Fibroblast of upper back skin (primary cell): ENCODE data around the gene KMT5B.

Source experiments
- DNase-seq: peaks from one replicate; pipeline ENCODE4 v3.0.0-alpha.2; 2013

The KMT5B gene

DNA sequence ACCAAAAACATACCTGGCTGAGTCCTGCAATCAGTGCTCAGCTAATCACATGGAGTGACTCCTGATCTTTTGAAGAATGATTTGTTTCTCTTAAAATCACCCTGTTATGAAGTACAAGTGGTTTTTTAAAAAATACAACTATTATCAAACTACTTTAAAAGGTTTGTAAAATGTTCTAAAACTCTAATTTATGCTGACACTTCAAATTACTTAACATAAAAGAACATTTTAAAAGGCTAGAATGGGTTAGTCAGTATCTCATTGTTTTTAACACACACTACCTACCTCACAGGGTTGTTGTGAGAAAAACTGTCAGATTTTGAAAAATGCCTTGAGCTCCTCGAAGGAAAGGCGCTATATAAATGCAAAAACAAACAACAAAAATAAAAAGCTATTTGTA, 33.2 kb downstream of the KMT5B start:
- no peak for DNase-seq

DNA sequence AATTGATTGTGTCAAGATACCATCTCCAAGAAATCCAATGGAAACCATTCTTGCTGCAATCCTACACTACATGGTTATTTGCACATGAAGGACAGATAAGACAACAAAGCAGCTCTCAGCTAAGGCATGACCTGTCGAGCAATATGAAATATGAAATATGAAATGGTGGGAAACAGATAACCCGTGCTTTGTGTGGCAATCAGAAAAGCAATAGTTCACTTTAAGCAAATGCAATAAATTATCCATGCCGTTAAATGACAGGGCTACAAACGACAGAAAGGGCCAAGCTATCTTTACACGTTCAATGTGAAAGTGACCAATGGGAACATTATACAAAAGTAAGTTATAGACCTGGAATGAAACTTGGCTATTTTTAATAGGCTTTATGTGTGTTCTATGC, 35.2 kb downstream of the KMT5B start:
- DNase-seq = no peak

DNA sequence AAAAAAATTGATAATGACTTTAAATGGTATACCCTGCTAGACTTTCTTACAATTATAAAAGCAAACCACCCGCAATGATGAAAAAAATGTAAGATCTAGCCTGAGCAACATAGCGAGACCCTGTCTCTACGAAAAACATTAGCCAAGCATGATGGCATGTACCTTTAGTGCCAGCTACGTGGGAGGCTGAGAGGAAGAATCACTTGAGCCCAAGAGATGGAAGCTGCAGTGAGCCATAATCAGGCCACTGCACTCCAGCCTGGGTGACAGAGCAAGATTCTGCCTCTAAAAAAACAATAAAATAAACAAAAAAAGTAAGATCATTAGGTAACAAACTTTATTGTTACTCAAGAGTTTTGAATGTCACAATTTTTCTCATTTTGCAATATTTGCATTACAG, 39.2 kb downstream of the KMT5B start:
- no peak for DNase-seq

DNA sequence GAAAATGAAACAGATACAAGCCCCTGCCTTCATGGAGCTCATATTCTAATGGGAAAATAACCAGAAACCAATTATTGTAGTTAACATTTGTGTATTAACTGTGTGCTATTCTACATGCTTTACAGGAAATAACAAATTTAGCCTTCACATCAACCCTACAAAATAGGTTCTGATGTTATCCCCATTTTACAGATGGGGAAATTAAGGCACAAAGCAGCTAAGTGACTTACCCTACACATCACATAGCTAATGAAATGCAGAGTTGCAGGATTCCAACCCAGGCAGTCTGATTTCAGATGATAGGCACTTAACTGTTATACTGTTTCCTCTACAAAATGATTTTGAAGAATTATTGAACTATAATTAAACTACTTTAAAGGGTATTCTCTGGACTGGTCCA, 43.7 kb downstream of the KMT5B start:
- no peak for DNase-seq

DNA sequence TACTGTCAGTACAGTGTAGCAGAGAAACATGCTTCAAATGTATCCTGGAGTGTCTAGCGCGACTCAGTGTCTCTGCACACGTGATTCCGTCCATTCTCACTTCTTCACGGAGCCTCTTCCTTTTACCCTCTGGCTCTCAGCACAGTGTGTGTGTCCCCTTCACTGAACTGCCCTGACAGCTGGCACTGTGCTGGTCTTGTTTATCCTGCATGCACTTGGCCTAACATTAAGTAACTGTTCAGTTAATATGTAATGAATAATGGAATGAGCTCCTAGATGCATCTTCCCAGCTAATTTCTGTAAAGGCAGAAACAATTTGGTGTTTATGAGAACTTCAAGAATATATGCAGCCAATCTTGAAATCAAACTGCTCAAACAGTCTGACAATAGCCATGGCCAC, 44.4 kb downstream of the KMT5B start:
- DNase-seq = no peak

DNA sequence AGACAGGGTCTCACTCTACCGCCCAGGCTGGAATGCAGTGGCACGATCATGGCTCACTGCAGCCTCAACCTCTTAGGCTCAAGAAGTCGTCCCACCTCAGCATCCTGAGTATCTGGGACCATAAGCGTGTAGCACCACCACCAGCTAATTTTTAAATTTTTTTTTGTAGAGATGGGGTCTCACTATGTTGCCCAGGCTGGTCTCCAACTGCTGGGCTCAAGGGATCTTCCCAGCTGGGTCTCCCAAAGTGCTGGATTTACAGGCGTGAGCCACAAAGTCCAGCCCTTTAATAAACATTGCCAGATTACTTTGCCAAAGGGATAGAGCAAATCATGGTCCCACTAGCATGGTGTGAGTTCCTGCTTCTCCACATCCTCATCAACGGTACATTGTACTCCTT, 45.6 kb downstream of the KMT5B start:
- DNase-seq = no peak

DNA sequence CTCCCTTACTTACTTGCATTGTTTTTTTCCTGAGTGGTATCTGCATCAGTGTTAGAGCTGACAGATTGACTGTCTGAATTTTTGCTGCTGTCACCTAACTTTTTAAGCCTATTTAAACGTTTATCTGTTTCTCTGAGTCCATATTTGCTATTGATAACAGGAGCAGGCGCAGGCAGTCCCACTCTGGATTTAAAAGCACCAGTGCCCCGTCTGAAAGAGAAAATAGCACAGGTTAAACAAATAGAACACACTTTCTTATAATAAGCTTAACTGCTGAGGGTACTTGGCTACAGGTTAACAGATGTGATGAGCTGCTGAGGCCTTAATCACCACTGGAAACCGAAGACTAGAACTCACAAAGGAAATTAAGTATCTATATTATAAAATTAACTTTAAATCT, 46.1 kb downstream of the KMT5B start:
- DNase-seq = no peak

DNA sequence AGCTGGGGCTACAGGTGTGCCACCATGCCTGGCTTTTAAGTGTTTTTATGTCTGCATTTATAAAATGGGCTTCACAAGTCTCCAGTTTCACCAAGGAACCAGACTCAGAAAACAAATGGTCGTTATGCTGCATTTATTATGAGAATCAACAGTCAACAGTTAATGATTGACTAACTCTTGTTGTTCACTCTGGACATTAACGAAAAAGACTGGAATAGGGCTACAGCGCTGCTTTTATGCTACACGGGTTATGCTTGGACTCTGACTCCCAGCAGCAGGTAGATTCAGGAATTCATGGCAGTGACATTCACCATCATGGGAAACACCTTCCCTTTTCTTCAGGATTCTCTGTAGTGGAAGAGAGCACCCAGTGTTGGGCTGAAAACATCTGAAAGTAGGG, 47.5 kb downstream of the KMT5B start:
- DNase-seq = no peak

DNA sequence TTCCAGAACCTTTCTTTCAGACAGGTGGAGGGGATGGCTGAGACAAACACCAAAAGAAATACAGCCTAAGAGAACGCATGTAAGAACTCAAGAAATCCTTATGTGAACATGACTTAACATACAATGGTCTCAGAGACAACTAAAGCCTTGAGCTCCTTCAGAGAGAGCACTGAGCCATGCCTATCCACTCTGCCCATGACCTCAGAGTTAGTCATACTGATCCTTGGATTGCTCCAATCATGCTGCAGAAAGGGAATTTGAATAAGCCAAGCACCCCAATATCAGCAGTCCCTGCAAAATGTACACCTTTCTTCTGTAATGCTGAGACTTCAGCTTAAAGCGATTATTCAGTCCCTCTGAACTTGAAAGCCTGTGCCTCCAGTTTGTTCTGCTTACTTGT, 48.7 kb downstream of the KMT5B start:
- peak; percentile 6 for DNase-seq

DNA sequence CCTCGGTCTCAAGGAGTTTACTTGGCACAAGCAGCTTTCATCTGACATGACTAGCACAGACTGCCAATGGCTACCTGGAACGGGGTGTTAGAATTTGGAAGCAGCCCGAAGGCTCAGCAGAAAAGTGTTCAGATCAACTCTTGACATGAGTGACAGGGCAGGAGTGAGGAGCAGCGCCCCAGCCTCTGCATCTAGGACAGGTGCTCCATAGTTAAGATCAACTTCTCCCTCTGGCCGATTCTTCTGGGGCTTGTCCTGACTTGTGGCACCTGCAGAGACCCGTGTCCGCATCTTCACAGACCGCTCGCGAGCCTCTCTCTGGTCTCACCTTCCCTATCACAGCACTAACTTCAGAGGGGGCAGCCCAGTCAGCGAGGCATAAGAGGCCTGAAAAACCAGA, 49.4 kb downstream of the KMT5B start:
- DNase-seq = no peak

DNA sequence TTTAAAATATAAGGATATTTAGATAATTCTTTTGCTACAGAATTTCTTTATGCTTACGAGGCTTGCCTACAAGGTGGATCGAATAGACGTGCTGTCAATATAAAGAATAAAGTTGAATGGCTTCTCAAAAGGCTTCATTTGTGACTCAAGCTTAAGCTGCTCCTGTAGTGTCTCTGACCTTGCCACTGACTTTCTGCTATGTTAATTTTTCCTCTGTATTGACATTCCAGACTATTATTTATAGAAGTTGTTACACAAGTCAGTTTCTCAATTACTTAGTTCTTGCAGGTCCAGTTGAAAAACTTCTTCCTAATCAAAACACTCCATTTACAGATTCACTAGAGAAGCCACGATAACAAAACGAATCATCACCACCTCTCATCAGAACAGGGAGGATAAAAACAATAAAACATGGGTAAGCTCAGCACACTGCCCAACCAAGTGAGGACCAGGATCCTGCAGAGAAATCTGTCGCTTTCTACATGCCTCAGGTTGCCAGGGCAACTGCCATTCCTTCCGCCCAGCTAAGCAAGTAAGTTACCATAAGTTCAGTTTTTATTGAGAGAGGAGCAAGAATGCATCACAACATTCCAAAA, 52.9 kb downstream of the KMT5B start:
- DNase-seq = no peak

DNA sequence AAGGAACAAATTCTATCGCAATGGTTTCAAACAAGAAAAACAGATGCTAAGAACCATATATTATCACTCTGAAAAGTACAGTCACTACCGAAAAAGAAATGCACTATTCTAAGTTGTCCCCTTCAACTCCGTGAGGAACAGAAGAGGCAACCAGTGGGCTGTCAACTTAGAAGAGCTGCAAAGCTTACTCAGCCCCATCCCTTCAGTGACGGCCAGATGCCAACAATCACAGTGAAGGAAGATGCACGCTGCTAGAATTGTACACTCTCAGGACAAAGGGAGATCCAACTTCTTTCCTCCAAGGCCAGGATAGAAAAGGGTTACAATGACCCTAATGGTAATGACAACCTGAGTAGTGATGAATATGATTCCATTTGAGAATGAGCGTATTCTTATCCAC, 53.4 kb downstream of the KMT5B start:
- DNase-seq = no peak

DNA sequence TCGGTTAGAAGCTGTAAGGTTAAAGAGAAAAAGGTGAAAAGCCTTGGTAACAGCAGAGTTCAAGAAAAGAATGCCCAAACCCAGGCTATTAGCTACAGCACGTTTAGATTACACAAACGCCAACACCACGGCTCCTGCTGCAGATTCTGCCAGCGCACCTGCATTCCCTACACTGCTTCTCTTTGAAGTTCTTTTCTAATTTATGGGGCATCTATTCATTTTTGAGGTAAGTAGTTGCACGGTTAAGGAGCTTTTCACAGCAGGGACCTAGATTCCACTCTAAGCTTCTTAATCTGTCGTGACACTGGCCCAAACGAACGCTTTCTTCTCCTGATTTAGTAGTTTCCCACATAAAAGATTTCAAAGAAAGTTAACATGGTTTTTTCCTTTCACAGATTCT, 53.9 kb downstream of the KMT5B start:
- DNase-seq = no peak

DNA sequence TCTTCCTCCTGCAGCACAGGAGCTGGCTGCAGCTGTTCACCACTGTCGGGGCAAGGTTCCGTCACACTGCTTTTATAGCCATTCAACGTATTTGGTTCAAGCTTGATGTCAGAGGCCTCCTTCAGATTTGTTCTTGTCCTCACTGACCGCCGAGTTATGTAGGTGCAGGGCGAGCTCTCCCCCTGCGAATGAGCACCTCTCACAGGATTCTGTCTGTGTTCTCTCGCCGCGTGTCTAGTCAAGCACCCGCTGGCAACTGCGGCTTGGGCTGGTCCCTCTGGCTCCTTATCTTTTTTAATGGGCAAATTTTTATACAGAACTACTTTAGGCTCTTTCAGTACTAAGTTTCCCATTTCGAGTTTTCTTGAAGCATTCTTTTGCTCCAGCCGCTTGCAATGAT, 54.5 kb downstream of the KMT5B start:
- no peak for DNase-seq

DNA sequence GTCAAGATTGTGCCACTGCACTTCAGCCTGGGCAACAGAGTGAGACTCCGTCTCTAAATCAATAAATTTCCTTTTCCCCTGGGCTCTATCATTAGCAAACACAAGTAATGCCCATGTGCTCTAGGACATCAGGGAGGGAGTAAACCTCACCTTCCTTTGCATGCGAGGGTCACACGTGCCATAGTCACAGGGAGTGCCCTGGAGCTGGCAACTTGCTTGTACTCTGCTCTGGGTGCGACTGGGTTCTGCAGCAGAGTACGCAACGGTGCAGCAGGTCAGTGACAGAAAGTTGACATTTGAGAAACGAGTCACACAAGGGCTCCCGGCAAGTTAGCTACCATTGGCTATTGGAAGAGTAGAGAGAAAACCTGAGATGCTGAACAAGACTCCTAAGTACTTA, 59.4 kb downstream of the KMT5B start:
- no peak for DNase-seq

DNA sequence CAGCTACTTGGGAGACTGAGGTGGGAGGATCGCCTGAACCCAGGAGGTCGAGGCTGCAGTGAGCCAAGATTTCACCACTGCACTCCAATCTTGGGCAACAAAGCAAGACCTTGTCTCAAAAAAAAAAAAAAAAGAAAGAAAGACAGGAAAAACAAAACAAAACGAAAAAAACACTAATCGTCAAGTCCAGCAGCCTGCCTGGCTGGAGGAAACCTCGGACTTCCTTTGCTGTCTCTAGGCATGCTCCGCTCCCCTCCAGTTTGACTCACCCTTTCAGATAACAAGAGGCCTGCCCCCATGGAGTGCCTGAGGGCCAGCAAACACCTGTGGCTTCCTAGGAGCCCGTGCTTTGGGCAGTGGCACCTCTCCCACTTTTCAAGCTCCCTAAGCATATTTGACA, 63.1 kb downstream of the KMT5B start:
- no peak for DNase-seq

DNA sequence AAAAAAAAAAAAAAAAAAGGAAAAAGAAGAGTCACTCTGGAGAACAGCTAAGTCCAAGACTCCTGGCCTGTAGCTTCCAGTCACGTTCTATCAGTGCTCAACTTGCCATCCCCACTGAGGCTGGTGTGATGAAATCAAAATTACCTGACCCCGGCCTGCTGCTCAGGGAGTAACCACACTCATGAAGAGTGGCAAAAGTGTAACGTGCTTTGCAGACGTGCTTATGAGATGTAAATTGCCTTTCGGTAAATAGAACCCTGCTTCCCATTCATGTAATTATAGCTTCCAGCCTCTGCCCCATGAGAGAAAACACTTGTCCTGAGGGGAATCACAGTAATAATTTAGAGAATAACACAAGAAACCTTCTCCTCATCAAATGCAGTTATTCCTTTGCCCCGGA, 63.7 kb downstream of the KMT5B start:
- no peak for DNase-seq

DNA sequence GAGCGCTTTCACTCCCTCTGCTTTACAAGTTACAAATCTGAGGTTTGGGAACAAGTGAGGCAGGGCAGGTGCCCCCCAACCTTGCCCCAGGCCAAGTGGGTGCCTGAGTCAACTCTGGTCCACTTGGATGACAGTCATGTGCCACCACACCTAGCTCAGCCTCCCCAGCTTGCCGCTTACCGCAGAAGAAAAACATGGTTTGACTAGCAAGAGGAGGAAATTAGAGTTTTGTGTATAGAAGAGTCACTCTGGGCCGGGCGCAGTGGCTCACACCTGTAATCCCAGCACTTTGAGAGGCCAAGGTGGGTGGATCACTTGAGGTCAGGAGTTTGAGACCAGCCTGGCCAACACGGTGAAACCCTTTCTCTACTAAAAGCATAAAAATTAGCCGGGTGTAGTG, 64.2 kb downstream of the KMT5B start:
- no peak for DNase-seq

DNA sequence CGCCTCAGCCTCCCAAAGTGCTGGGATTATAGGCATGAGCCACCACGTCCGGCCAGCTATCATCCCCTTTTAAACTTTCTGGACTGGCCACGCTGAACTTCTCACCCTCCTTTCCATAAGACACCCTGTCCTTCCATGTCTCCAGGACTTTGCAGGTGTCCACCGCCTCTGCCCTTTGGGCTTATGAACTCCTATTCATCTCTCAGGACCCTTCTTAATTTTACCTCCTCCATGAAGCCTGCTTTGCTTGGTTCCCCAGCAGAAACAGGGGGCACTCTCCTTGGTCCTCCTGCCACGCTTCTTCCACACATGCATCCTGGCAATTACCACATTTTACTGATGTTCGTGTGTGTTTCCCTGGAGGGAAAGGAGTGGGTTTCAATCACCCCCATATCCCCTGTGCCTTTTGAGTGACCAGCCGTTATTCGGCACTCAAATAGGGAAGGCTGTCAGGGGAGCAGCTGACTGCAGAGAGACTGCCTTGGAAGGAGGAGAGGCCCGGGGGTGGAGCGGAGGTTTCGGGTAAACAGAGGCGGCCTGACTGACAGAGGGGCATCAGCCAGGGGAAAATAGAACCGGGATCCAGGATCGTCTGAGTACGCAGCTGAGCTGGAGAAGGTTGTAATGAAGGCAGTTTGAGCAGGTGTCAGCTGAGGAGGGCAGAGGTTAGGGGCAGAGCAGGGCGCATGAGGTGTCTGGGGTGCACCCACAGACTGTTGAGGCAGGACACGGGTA, 64.9 kb downstream of the KMT5B start:
- DNase-seq = no peak

DNA sequence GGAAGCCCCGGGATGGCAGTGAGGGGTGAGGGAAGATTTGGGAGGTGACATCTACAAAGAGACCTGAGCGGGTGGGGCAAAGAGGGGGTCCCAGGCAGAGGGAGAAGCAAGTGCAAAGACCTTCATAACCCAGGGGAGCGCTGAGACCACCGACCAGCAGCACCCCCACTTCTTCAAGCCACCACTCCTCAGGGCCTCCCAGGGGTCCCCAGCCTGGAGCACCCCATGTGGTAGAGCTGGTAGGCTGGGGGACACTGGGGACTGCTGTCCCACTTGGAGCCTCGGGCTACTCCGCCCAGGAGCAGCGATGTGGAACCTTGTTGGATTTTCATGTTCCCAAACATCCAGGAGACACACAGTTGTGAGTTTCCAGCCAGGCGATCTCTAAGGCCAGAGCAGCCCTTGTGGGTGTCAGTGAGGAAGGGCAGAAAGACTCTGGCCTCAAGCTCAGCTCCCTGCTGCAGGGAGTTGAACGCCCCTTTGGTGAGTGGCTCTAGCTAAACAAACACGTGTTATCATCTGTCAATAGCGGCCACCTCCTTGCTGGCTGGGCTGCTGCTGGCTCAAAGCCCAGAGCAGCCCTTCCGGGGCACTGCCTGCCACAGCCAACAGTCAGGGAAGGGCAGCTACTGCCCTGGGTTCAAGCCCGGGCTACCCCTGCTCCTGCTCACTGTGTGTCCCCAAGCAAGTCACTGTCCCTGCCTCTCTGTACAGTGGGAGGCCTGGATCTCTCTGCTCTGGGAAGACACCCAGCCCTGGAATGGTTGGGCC, 66.2 kb downstream of the KMT5B start:
- DNase-seq = no peak

DNA sequence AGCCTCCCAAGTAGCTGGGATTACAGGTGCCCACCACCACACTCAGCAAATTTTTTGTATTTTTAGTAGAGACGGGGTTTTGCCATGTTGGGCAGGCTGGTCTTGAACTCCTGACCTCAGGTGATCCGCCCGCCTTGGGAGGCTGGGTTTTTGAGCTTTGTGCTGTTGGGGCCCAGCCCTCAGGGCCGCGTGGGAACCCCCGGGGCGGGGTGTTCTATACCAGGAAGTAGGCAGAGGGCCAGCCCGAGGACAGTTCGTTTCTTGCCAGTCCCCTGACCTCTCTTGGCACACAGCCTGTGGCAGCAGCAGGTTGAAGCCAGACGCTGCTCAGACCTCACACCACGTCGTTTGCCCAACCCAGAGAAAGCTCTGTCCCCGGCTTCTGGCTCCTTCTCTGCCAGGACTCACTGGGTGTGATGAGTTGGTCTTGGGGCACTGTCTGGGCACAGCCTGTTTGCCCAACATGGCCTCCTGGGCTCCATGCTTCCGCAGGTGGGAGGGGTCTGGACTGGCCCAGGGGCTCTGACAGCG, 67.0 kb downstream of the KMT5B start:
- no peak for DNase-seq

DNA sequence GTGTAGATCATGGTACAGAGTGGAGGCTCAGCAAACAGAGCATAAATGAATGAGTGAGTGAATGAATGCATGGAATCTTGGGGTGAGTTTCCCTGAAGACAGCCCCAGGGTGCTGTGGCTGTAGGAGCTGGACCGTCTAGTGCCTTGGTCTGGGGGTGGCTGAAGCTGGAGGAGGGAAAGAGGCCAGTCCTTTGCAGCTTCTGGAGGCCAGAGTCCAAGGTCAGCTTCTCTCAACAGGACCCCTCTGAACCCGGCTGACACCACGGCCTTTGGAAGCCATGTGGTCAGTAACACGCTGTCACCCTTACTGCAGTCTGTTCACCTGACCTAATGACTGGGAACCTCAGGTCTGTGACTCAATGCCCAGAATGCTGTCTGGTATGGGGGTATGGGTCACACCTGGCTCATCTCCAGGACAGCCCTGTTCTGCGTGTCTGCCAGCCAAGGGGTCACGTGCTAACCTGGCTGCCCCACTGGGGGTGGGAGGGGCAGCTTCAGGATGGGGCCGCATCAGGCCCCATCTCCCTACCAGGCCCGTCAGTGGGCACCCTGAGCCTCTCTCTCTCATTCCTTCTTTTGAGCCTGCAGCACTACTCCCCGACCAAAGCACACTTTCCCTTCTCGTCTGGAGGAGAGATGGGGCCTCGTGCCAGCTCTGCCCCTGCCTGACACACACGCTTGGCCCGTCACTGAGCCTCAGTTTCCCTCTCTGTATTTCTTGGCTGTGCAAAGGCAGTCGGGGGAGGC, 67.8 kb downstream of the KMT5B start:
- no peak for DNase-seq

DNA sequence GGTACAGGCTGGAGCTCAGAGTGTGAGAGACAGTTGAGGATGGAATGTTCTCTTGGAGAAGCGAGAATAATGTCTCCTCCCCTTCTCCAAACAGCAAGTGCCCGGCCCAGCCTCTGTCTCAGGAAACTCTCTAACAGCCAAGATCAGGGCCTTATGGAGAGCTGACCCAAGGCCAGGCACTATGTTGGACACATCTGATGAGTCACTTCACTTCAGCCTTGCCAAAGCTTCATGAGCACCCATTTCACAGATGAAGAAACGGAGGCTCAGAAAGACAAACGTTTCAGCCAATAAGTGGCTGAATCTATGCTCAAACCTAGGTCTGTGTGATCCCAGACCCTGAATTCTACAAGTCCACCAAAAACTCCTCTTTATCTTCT, 69.8 kb downstream of the KMT5B start:
- DNase-seq = no peak
